ENCODE measurements around the gene SLC7A1. TPM values are rescaled to one million over a fixed set of nuclear protein-coding genes. Genes with fewer than 3 reads are reported as not detected.

Gene SLC7A1
- total and polyA plus RNA-seq, 2 experiments from 2014 or later = 23.0 to 74.7 TPM

GRCh38 chr13:29522044-29522685, 73.3 kb downstream of the SLC7A1 start (continued):
- TF ChIP-seq ETS1 (IDR thresholded peaks at IDR 0.05) (no peak), EZH2 (IDR thresholded peaks at IDR 0.05; ENCODE audit: low read depth, unreplicated experiment) (no peak), CTCF (conservative IDR thresholded peaks at IDR 0.05; ENCODE audit: low read depth in 2 of 2) (no peak), CREB1 (CRISPR knock-in tag; IDR thresholded peaks at IDR 0.05; ENCODE audit: low read depth) (no peak)

GRCh38 chr13:29521336-29521735, 74.2 kb downstream of the SLC7A1 start:
- H3K4me2 ChIP-seq = no peak overlapping the region
- Mint-ChIP-seq H3K4me3 (no peak overlapping the region), H3K4me1 (0 out of 3 replicates have a peak, but pooled peaks cover 6% of the 10 kb centered on the region), H3K36me3 (ENCODE audit: low read depth) (peaks cover 84% of the 10 kb centered on the region), H3K27ac (no peak overlapping the region), H3K27me3 (ENCODE audit: insufficient read depth, low read depth, poor library complexity) (peaks cover 2% of the 10 kb centered on the region), H3K9me3 (no peaks in the 10 kb centered on the region)
- peaks cover 38% of the 10 kb centered on the region for H3K36me3 ChIP-seq (ENCODE audit: insufficient read depth)
- no peaks in the 10 kb centered on the region for H3K9me2 ChIP-seq (ENCODE audit: insufficient read depth)
- H3F3A ChIP-seq (replicated peaks; ENCODE audit: low read depth) = no peaks in the 10 kb centered on the region
- H3K4me3 ChIP-seq = no peak overlapping the region
- no peaks in the 10 kb centered on the region for H3K27me3 ChIP-seq (ENCODE audit: insufficient read depth)
- ATAC-seq (no peak), DNase-seq (ENCODE audit: low spot score) (no peak)
- H3K79me2 ChIP-seq (replicated peaks; ENCODE audit: insufficient read depth) = peaks cover 4% of the 10 kb centered on the region
- no peak overlapping the region for H2AFZ ChIP-seq
- no peaks in the 10 kb centered on the region for H3K4me1 ChIP-seq (ENCODE audit: insufficient read depth)
- peaks cover 23% of the 10 kb centered on the region for H4K20me1 ChIP-seq (replicated peaks; ENCODE audit: insufficient read depth)
- no peak overlapping the region for H3K27ac ChIP-seq (ENCODE audit: low read depth)
- TF ChIP-seq EZH2phosphoT487 (IDR thresholded peaks at IDR 0.05; ENCODE audit: unreplicated experiment) (no peak), ZNF462 (CRISPR knock-in tag; IDR thresholded peaks at IDR 0.05) (no peak), POLR2AphosphoS5 (IDR thresholded peaks at IDR 0.05; ENCODE audit: low read depth) (no peak), REST (IDR thresholded peaks at IDR 0.05; ENCODE audit: unreplicated experiment) (no peak), ZNF331 (CRISPR knock-in tag; IDR thresholded peaks at IDR 0.05; ENCODE audit: low read depth) (no peak), NANOG (IDR thresholded peaks at IDR 0.05; ENCODE audit: borderline replicate concordance) (no peak), EZH2 (IDR thresholded peaks at IDR 0.05; ENCODE audit: low read depth, unreplicated experiment) (no peak), CREB1 (CRISPR knock-in tag; IDR thresholded peaks at IDR 0.05; ENCODE audit: low read depth) (no peak), ZNF114 (CRISPR knock-in tag; IDR thresholded peaks at IDR 0.05) (no peak)
